OCI-LY1 (cell line): ENCODE measurements around the gene FRK.

ENCODE experiments used
- CTCF ChIP-seq: fragments of 200-600 bp; sonication (generic), shearing (Covaris generic); IDR thresholded peaks from 2 replicates; pipeline ENCODE4 v1.5.1; 2017; ENCODE audit warnings: mild to moderate bottlenecking, antibody characterized with exemption, low read length, moderate library complexity, mixed read lengths
- EZH2 ChIP-seq: fragments of 200-600 bp; sonication (generic), shearing (Covaris generic); IDR thresholded peaks from 2 replicates; pipeline ENCODE4 v1.8.0; 2017; ENCODE audit warnings: borderline replicate concordance, mixed run types, mild to moderate bottlenecking, antibody characterized with exemption, low read length, moderate library complexity, mixed read lengths

GRCh38 chr6:116106146-116106545 lies 45.5 kb upstream of the FRK start:
- TF ChIP-seq CTCF (no peak), EZH2 (no peak)
